KMS-11 (cell line): Measurements from ENCODE around the gene SEMA3B.

Experiments used
- H2AFZ ChIP-seq: fragments of 200-600 bp; sonication (generic); 2 replicates; pipeline ENCODE4 v1.6.1; 2016; ENCODE audit warnings: antibody characterized with exemption, mixed run types, low read depth
- H3K27ac ChIP-seq: fragments of 200-600 bp; sonication (generic); 2 replicates; pipeline ENCODE4 v1.6.1; 2016; ENCODE audit warnings: mild to moderate bottlenecking, mixed run types
- H3K27me3 ChIP-seq: fragments of 200-600 bp; sonication (generic); 2 replicates; pipeline ENCODE4 v1.6.1; 2017; ENCODE audit warnings: mild to moderate bottlenecking, low read depth, mixed run types, moderate library complexity; ENCODE audit not compliant: insufficient read depth
- H3K36me3 ChIP-seq: fragments of 200-600 bp; sonication (generic); 2 replicates; pipeline ENCODE4 v1.6.1; 2017; ENCODE audit warnings: mild to moderate bottlenecking, mixed run types; ENCODE audit not compliant: insufficient read depth
- H3K4me1 ChIP-seq: fragments of 200-600 bp; sonication (generic); 2 replicates; pipeline ENCODE4 v1.6.1; 2016; ENCODE audit warnings: mild to moderate bottlenecking, low read depth, mixed run types; ENCODE audit not compliant: poor library complexity, severe bottlenecking
- H3K4me2 ChIP-seq: fragments of 200-600 bp; sonication (generic); 2 replicates; pipeline ENCODE4 v1.7.0; 2016; ENCODE audit warnings: mild to moderate bottlenecking, mixed run types
- H3K4me3 ChIP-seq: fragments of 200-600 bp; sonication (generic); IDR thresholded peaks from 2 replicates; pipeline ENCODE4 v1.6.1; 2017; ENCODE audit warnings: low read depth, low read length, mixed read lengths; ENCODE audit not compliant: insufficient read depth
- H3K79me2 ChIP-seq: fragments of 200-600 bp; sonication (generic); 2 replicates; pipeline ENCODE4 v1.6.1; 2016; ENCODE audit warnings: low read depth, mixed run types; ENCODE audit not compliant: insufficient read depth
- H3K9ac ChIP-seq: fragments of 200-600 bp; sonication (generic); 2 replicates; pipeline ENCODE4 v1.6.1; 2016; ENCODE audit warnings: mild to moderate bottlenecking, mixed run types
- H4K20me1 ChIP-seq: fragments of 200-600 bp; sonication (generic); 2 replicates; pipeline ENCODE4 v1.6.1; 2016; ENCODE audit warnings: mild to moderate bottlenecking, mixed run types; ENCODE audit not compliant: insufficient read depth
- TF ChIP-seq, protein P1 (sequence below): fragments of 200-600 bp; sonication (generic); conservative IDR thresholded peaks from 2 replicates; pipeline ENCODE4 v1.6.1; 2017; ENCODE audit warnings: low read depth, mild to moderate bottlenecking, antibody characterized with exemption, low read length, moderate library complexity, mixed read lengths

Gene SEMA3B

DNA sequence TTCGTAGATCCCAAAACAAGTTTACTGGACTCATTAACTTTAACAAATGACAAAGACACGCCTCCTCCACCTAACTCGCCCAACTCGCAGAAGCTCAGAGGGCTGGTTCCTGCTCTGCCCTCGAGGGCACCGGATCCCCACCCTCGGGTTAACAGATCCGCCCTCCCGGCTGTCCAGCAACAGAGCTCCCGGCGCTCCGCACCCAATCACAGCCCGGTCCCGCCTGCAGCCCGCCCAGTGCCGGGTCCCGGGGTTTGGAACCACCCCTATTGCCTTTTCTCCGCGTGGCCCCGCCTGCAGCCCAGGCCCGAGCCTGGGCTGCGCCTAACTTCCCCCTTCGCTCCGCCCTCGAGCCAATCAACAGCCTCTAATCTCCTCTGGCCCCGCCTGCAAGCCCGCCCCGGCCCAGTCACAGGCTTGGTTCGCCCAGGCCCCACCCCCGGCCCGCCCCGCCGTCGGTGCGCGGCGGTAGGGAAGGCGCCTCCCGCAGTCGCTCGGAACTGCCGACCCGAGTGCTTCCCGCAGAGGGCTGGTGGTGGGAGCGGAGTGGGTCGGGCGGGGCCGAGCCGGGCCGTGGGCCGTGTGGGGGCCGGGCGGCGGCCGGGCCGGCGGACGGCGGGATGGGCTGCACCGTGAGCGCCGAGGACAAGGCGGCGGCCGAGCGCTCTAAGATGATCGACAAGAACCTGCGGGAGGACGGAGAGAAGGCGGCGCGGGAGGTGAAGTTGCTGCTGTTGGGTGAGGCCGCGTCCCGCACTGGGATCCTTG lies 33.0 kb upstream of the SEMA3B start, which contains the start of gene GNAI2:
GNAI2 (plus strand) TSS at position 489 of the 768 bp plus-strand sequence; CDS start at position 621, 132 bp downstream.
- H2AFZ ChIP-seq: peak within 1 kb of the TSS; percentile 28; the same call in 1 of the 2 replicates
- no peaks in the 10 kb centered on the region for H3K27me3 ChIP-seq

DNA sequence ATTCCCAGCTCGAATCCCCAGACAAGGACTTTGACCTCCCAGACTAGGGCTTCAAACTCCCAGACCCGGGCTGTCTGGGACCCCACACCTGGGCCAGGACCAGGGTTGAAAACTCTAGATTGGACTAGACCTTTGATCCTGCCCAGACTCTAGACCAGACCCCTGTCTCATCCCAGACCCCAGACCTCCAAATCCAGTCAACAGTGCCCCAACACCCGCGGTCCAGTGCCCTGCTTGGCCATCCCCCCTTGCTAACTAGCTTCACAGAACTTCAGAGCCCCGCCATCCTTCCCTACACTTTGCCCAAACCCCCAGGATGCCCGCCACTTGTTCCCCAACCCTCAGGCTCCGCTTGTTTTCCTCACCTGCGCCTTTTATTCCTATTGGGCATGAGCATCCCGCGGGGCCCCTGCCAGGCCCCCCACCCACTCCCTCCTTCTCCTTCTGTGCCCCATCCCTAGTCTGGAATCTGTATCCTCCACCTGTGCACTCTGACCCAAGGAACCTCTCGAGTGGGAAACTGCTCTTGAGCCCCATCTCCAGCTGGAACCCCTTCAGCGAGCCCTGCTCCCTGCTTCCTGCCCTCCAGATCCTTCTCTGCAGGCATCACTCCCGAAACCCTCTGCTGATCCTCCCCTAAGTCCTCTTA lies 32.3 kb upstream of the SEMA3B start:
- H3K4me3 ChIP-seq: peak overlapping the region; percentile 59
- no peak overlapping the region for H3K27ac ChIP-seq
- TF ChIP-seq, protein P1, sequence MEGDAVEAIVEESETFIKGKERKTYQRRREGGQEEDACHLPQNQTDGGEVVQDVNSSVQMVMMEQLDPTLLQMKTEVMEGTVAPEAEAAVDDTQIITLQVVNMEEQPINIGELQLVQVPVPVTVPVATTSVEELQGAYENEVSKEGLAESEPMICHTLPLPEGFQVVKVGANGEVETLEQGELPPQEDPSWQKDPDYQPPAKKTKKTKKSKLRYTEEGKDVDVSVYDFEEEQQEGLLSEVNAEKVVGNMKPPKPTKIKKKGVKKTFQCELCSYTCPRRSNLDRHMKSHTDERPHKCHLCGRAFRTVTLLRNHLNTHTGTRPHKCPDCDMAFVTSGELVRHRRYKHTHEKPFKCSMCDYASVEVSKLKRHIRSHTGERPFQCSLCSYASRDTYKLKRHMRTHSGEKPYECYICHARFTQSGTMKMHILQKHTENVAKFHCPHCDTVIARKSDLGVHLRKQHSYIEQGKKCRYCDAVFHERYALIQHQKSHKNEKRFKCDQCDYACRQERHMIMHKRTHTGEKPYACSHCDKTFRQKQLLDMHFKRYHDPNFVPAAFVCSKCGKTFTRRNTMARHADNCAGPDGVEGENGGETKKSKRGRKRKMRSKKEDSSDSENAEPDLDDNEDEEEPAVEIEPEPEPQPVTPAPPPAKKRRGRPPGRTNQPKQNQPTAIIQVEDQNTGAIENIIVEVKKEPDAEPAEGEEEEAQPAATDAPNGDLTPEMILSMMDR: no peak
- H3K4me1 ChIP-seq: no peaks in the 10 kb centered on the region
- H2AFZ ChIP-seq: no peak overlapping the region
- H3K36me3 ChIP-seq: no peaks in the 10 kb centered on the region
- peak overlapping the region; percentile 47; the same call in 1 of the 2 replicates for H3K9ac ChIP-seq
- H3K4me2 ChIP-seq: peak overlapping the region; percentile 76
- peaks cover 33% of the 10 kb centered on the region for H3K79me2 ChIP-seq
- H3K27me3 ChIP-seq: no peaks in the 10 kb centered on the region
- no peaks in the 10 kb centered on the region for H4K20me1 ChIP-seq

More for the DNA sequence above, 33.0 kb upstream of the SEMA3B start, which contains the start of gene GNAI2:
- peak within 1 kb of the TSS; percentile 47 for H3K9ac ChIP-seq
- TF ChIP-seq, protein P1: no peak
- no peaks in the 10 kb centered on the region for H4K20me1 ChIP-seq
- peaks cover 33% of the 10 kb centered on the region for H3K79me2 ChIP-seq
- peak within 1 kb of the TSS; percentile 59 for H3K4me3 ChIP-seq
- H3K4me1 ChIP-seq: no peaks in the 10 kb centered on the region
- H3K4me2 ChIP-seq: peak within 1 kb of the TSS; percentile 76
- no peaks in the 10 kb centered on the region for H3K36me3 ChIP-seq
- H3K27ac ChIP-seq: no peak within 1 kb of the TSS; the same call in 1 of the 2 replicates

DNA sequence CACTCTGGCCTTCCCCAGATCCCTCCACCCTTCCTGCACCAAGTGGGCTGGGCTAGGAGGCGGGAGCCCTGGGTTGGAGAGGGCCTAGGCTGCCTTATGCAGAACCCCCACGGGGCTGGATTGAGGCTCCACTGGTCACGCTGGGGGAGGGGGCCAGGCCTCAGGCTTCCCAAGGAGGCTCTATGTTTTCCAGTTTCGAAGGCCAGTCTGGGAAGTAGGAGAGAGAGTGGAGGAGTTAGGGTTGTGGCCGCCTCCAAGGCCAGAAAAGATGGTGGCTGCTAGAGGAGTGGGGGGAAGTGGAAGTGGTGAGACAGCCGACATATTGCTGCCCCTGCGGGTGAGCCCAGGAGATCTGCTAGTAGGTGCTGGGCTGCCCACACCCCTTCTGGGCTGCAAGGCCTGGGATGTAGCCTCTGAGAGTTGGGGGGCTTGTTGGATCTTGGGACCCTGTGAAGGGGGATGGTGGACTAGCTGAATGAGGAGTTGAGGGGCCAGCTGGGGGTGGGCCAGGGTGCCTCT lies 31.8 kb upstream of the SEMA3B start:
- Histone ChIP-seq H4K20me1 (no peaks in the 10 kb centered on the region), H3K4me3 (peak overlapping the region; percentile 59), H3K36me3 (no peaks in the 10 kb centered on the region), H3K4me1 (no peaks in the 10 kb centered on the region), H3K27me3 (no peaks in the 10 kb centered on the region), H3K79me2 (peaks cover 33% of the 10 kb centered on the region), H3K9ac (peak overlapping the region; percentile 47), H2AFZ (no peak overlapping the region), H3K4me2 (peak overlapping the region; percentile 76), H3K27ac (peak overlapping the region; percentile 35; the same call in 1 of the 2 replicates)
- TF ChIP-seq, protein P1: no peak

DNA sequence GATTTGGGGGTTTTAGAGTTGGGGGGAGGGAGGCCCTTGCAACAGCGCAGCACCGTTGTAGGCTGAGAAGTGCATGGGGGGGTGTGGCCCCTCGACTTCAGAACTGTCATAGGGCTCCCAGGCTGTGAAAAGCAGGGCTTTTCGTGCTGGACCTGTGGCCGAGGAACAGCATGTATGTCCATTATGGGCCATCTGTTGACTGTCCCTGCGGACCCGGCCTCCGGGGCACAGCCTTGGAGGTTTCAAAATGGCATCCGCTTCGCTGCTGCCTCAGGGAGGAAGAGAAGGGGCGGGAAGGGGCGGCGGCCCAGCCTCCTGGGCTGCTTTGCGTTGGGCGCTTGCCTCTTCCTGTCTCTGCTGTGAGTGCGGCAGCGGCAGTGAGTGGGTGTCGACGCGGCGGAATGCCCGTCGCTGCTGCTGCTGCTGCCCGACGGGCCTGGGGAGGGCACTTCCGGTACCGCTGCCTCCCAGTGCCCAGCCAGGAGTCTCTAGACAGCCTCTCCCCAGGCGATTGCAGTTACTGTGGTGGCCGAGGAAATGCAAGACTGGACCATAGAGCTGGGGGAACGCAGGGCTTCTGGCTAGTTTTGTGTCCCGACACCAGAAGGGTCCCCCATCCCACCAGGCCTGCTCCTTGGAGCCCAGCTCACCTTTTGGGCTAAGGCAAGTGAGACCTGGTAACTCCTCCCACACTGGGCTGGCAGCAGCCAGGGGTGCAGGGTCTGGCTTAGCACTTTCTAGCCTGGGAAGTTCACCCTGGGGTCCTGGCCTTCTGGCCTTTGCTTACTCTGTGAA lies 31.0 kb upstream of the SEMA3B start:
- Histone ChIP-seq H3K4me3 (no peak overlapping the region), H3K4me1 (no peaks in the 10 kb centered on the region), H3K79me2 (peaks cover 37% of the 10 kb centered on the region), H2AFZ (0 out of 2 replicates have a peak overlapping the region, but pooled peaks have one; percentile 14), H3K4me2 (peak overlapping the region; percentile 76), H3K27me3 (no peaks in the 10 kb centered on the region), H3K9ac (peak overlapping the region; percentile 47; the same call in 1 of the 2 replicates), H3K27ac (peak overlapping the region; percentile 35), H3K36me3 (no peaks in the 10 kb centered on the region), H4K20me1 (no peaks in the 10 kb centered on the region)
- TF ChIP-seq, protein P1: no peak
